ENCODE data around the gene ZGPAT.

DNA sequence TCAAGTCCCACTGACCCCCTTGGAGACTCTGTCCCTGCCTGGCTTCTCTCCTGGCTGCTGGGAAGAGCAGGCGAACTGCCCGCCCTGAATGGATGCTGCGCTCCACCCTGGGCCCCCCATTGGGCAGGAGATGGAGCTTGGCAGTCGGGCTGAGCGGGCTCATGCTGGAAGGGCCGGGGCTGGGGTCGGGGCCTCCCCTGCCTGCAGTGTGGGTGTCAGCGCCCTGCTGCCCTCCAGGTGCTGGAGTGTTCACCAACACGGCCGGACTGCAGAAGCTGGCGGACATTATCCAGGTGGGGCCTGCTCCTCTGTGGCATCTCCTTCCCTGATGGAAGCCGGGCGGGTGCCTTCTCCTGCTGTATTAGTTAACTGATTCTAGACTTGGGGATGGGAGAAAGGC lies 27.4 kb upstream of the ZGPAT start:
- TF ChIP-seq, protein P1, sequence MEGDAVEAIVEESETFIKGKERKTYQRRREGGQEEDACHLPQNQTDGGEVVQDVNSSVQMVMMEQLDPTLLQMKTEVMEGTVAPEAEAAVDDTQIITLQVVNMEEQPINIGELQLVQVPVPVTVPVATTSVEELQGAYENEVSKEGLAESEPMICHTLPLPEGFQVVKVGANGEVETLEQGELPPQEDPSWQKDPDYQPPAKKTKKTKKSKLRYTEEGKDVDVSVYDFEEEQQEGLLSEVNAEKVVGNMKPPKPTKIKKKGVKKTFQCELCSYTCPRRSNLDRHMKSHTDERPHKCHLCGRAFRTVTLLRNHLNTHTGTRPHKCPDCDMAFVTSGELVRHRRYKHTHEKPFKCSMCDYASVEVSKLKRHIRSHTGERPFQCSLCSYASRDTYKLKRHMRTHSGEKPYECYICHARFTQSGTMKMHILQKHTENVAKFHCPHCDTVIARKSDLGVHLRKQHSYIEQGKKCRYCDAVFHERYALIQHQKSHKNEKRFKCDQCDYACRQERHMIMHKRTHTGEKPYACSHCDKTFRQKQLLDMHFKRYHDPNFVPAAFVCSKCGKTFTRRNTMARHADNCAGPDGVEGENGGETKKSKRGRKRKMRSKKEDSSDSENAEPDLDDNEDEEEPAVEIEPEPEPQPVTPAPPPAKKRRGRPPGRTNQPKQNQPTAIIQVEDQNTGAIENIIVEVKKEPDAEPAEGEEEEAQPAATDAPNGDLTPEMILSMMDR (conservative IDR thresholded peaks at IDR 0.05; ENCODE audit: low read depth, low read length): no peak
- no peak for TF ChIP-seq EZH2 (IDR thresholded peaks at IDR 0.05; ENCODE audit: borderline replicate concordance, low read depth, low read length, poor library complexity, severe bottlenecking)
